ENCODE results near the gene MLLT1.
A peak's percentile ranks its signal among the peaks of the same experiment; 100 is the strongest.
"Not testable (repeated sequence)": the region's sequence is repeated elsewhere in the genome, so short reads cannot be mapped to it uniquely, and the experiment has no call there.

The MLLT1 gene

DNA sequence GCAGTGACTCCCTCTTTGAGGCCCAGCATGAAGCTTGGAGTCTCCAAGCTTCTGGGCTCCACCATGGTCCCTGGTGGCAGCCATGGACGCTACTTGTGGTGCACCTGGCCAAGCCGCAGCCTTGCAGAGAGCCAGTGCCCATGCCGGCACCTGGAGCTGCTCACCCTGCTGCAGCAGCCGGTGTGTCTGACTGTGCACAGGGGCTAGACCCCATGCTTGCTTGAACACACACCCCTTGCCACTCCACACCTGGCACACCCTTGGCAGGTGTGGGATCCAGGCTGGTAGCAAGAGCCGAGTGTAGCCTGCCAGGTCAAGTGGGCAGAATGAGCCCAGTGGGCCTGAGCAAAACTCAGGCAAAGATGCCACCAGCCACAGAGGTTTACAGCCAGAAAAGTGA, 18.6 kb upstream of the MLLT1 start:
- Histone ChIP-seq H3K4me1 (ENCODE audit: control insufficient read depth, insufficient read depth, low read length, unreplicated experiment) (no peaks in the 10 kb centered on the region), H3K36me3 (ENCODE audit: insufficient read depth, low read length) (no peaks in the 10 kb centered on the region), H3K27me3 (ENCODE audit: insufficient read depth, low read length) (peaks cover 3% of the 10 kb centered on the region; the same call in 1 of the 2 replicates), H2AFZ (ENCODE audit: low read length, unreplicated experiment) (no peak overlapping the region), H3K27ac (ENCODE audit: low read depth, low read length) (no peak overlapping the region), H3K4me3 (ENCODE audit: low read depth, low read length) (no peak overlapping the region), H3K79me2 (ENCODE audit: control insufficient read depth, insufficient read depth, low read length, unreplicated experiment) (no peaks in the 10 kb centered on the region)

DNA sequence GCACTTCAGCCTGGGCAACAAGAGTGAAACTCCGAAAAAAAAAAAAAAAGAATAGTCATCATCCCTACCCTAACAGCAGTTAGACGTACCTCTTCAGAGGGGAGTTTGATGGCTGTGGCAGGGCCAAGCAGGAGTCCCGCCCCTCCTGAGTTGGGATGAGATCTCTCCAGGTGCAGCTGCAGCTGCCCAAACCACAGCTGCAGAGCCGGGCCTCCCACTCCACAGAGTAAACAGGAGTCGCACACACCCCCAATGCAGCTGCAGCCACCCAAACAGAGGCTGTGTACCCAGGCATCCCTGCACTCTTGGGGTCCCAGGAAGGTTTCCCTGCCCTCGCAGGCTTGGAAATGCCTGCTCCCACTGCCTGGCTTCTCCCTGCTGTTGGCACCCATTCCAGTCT, 17.4 kb upstream of the MLLT1 start:
- Histone ChIP-seq H3K36me3 (ENCODE audit: insufficient read depth, low read length) (no peaks in the 10 kb centered on the region), H2AFZ (ENCODE audit: low read length, unreplicated experiment) (no peak overlapping the region), H3K27me3 (ENCODE audit: insufficient read depth, low read length) (0 out of 2 replicates have a peak, but pooled peaks cover 3% of the 10 kb centered on the region), H3K27ac (ENCODE audit: low read depth, low read length) (no peak overlapping the region), H3K4me1 (ENCODE audit: control insufficient read depth, insufficient read depth, low read length, unreplicated experiment) (no peaks in the 10 kb centered on the region), H3K79me2 (ENCODE audit: control insufficient read depth, insufficient read depth, low read length, unreplicated experiment) (no peaks in the 10 kb centered on the region), H3K4me3 (ENCODE audit: low read depth, low read length) (no peak overlapping the region)

DNA sequence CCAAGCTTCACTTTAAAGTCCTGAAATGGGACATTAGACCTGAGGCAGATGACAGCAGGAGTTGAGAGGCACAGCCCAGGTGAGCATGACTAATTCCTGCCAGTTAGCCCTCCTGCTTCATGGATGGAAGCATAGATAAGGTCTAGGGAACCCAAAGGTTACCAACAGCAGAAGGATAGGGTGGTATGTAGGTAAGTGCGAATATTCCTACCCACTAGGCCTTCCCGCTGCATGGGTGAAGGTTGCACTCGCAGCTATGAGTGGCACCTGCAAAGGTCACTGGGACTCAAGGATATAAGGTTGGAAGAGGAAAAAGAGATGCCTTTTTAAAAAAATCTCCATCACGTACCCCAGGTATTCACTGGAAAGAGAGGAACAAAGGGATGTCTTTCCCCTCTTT, 12.2 kb upstream of the MLLT1 start:
- Histone ChIP-seq H3K27me3 (ENCODE audit: insufficient read depth, low read length) (0 out of 2 replicates have a peak, but pooled peaks cover 3% of the 10 kb centered on the region), H3K27ac (ENCODE audit: low read depth, low read length) (no peak overlapping the region), H2AFZ (ENCODE audit: low read length, unreplicated experiment) (no peak overlapping the region), H3K4me3 (ENCODE audit: low read depth, low read length) (no peak overlapping the region), H3K36me3 (ENCODE audit: insufficient read depth, low read length) (no peaks in the 10 kb centered on the region), H3K79me2 (ENCODE audit: control insufficient read depth, insufficient read depth, low read length, unreplicated experiment) (no peaks in the 10 kb centered on the region), H3K4me1 (ENCODE audit: control insufficient read depth, insufficient read depth, low read length, unreplicated experiment) (no peaks in the 10 kb centered on the region)

DNA sequence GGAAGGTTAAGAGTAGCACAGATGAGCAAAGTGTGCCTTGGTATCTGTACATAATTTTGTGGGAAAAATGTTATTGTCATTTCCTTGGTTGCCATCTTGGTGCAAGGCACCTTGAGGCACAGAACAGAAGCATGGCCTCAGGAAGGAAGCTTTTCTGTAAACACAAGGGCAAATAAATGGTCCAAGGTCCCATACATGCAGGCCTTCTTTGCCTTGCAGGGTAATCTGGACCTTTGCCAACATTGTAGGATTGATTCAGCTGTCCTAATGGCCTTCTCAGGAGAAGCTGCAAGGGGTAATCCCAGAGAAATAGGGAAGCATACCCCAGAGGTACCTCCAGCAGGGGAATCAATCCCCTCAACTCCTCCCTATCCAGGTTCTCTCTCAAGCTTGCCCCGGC, 9.0 kb upstream of the MLLT1 start:
- Histone ChIP-seq H3K27ac (ENCODE audit: low read depth, low read length) (no peak overlapping the region), H2AFZ (ENCODE audit: low read length, unreplicated experiment) (no peak overlapping the region), H3K79me2 (ENCODE audit: control insufficient read depth, insufficient read depth, low read length, unreplicated experiment) (no peaks in the 10 kb centered on the region), H3K4me3 (ENCODE audit: low read depth, low read length) (no peak overlapping the region), H3K36me3 (ENCODE audit: insufficient read depth, low read length) (no peaks in the 10 kb centered on the region), H3K27me3 (ENCODE audit: insufficient read depth, low read length) (no peaks in the 10 kb centered on the region), H3K4me1 (ENCODE audit: control insufficient read depth, insufficient read depth, low read length, unreplicated experiment) (no peaks in the 10 kb centered on the region)

DNA sequence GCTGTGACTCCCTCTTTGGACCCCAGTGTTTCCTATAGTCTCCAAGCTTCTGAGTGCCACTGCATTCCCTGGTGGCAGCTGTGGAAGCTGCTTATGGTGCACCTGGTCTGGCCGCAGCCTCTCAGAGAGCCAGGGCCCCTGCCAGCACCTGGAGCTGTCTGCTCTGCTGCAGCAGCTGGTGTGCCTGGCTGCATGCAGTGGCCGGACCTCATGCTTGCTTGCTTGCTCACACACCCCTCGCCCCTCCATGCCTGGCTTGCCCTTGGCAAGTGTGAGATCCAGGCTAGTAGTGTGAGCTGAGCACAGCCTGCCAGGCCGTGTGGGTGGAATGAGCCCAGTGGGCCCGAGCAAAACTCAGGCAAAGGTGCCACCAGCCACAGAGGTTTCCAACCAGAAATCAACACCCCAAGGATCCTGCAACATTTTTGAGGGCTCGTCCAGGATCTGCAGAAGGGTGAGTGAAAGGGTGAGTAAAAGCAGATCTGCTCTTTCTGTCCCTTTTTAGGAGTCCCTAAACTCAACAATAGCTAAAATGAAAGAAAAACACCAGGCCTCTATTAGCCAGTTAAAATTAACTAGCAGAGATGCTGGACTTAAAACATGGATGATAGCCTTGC, 7.6 kb upstream of the MLLT1 start:
- H3K79me2 ChIP-seq (ENCODE audit: control insufficient read depth, insufficient read depth, low read length, unreplicated experiment): no peaks in the 10 kb centered on the region
- H3K36me3 ChIP-seq (ENCODE audit: insufficient read depth, low read length): no peaks in the 10 kb centered on the region
- H3K4me3 ChIP-seq (ENCODE audit: low read depth, low read length): no peak overlapping the region
- H3K27ac ChIP-seq (ENCODE audit: low read depth, low read length): no peak overlapping the region
- H3K27me3 ChIP-seq (ENCODE audit: insufficient read depth, low read length): no peaks in the 10 kb centered on the region
- H2AFZ ChIP-seq (ENCODE audit: low read length, unreplicated experiment): no peak overlapping the region
- no peaks in the 10 kb centered on the region for H3K4me1 ChIP-seq (ENCODE audit: control insufficient read depth, insufficient read depth, low read length, unreplicated experiment)

DNA sequence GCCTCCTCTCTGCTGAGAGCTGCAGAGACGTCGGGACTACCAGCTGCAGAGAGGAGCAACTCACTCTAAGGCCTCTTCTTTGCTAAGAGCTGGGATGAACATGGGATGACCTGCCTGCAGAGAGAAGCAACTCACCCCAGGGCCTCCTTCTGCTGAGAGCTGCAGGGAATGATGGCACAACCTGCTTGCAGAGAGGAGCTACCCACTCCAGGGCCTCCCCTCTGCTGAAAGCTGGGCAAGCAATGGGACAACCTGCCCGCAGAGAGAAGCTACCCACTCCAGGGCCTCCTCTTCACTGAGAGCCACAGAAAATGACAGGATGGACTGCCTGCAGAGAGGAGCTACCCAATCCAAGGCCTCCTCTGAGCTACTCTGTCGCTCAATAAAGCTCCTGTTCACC, 6.9 kb upstream of the MLLT1 start:
- Histone ChIP-seq H3K36me3 (ENCODE audit: insufficient read depth, low read length) (no peaks in the 10 kb centered on the region), H3K79me2 (ENCODE audit: control insufficient read depth, insufficient read depth, low read length, unreplicated experiment) (no peaks in the 10 kb centered on the region), H2AFZ (ENCODE audit: low read length, unreplicated experiment) (no peak overlapping the region), H3K4me1 (ENCODE audit: control insufficient read depth, insufficient read depth, low read length, unreplicated experiment) (no peaks in the 10 kb centered on the region), H3K4me3 (ENCODE audit: low read depth, low read length) (no peak overlapping the region), H3K27me3 (ENCODE audit: insufficient read depth, low read length) (no peaks in the 10 kb centered on the region), H3K27ac (ENCODE audit: low read depth, low read length) (no peak overlapping the region)

DNA sequence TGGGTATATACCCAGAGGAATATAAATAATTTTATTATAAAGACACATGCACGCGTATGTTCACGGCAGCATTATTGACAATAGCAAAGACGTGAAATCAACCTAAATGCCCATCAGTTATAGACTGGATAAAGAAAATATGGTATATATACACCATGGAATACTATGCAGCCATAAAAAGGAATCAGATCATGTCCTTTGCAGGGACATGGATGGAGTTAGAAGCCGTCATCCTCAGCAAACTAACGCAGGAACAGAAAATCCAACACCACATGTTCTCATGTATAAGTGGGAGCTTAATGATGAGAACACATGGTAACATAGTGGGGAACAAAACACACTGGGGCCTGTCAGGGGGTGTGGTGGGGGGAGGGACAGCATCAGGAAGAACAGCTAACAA, 2.6 kb upstream of the MLLT1 start:
- not testable (repeated sequence) for H3K4me1 ChIP-seq (ENCODE audit: control insufficient read depth, insufficient read depth, low read length, unreplicated experiment); H3K27ac ChIP-seq (ENCODE audit: low read depth, low read length); H3K27me3 ChIP-seq (ENCODE audit: insufficient read depth, low read length); H3K36me3 ChIP-seq (ENCODE audit: insufficient read depth, low read length); H3K4me3 ChIP-seq (ENCODE audit: low read depth, low read length); H2AFZ ChIP-seq (ENCODE audit: low read length, unreplicated experiment)
- peaks cover 21% of the 10 kb centered on the region for H3K79me2 ChIP-seq (ENCODE audit: control insufficient read depth, insufficient read depth, low read length, unreplicated experiment)

DNA sequence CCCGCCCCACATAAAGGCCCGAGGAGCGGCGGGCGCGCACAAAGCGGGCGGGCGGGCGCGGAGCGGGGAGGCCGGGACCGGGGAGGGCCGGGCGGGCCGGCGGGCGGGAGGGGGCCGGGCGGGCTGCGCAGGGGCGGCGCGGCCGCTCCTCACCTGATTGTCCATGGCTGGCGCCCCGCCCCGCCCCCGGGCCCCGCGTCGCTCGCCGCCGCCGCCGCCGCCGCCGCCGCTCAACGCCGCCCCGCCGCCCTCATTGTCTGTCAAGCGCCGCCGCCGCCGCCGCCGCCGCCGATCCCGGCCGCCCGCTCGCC, 200 bp downstream of the MLLT1 start:
- H3K27ac ChIP-seq (ENCODE audit: low read depth, low read length): peak overlapping the region; percentile 41; the same call in 1 of the 2 replicates

DNA sequence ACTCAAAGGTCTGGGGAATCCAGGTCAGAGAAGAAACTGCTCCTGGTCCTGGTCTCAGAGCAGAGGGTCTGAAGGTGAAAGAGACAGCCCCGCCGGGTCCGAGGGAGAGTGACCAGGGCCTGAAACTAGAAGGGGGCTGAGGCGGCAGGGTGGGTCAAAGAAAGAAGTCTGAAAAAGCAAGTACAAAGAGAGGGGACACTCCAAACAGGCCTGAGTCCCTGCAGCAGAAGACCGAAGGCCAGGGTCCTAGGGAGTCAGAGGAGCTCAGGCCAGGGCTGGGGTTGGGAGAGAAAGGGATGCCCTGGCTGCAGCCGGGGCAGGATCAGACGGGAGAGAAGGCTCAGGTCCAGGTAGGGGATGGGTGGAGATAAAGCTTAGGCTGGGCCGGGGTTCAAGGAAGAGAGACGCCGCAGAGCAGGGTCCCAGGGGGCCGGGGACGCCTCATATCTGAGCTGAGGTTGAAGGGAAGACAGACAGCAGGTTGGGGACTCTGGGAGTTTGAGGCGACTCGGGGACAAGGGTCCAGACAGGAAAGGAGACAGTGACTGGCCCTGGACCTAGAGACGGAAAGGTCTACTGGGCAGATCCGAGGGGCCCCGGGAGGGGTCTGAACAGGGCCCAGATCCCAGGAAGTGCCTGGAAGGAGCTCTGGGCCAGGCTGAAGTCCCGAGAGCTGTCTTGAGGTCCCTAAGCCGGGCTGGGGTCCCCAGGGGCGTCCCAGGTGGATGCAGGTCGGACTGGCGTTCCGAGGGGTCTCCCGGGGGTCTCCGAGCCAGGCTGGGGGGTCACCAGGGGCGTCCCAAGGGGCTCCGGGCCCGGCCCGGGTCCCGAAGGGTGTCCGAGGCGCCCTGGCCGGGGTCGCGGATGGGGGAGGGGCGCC, 795 bp downstream of the MLLT1 start:
- Histone ChIP-seq H3K79me2 (ENCODE audit: control insufficient read depth, insufficient read depth, low read length, unreplicated experiment) (peaks cover 48% of the 10 kb centered on the region), H3K36me3 (ENCODE audit: insufficient read depth, low read length) (no peaks in the 10 kb centered on the region), H3K27ac (ENCODE audit: low read depth, low read length) (peak overlapping the region; percentile 41; the same call in 1 of the 2 replicates), H3K27me3 (ENCODE audit: insufficient read depth, low read length) (no peaks in the 10 kb centered on the region), H2AFZ (ENCODE audit: low read length, unreplicated experiment) (no peak overlapping the region), H3K4me3 (ENCODE audit: low read depth, low read length) (peak overlapping the region; percentile 90), H3K4me1 (ENCODE audit: control insufficient read depth, insufficient read depth, low read length, unreplicated experiment) (peaks cover 40% of the 10 kb centered on the region)

More for the DNA sequence above, 200 bp downstream of the MLLT1 start:
- Histone ChIP-seq H2AFZ (ENCODE audit: low read length, unreplicated experiment) (no peak overlapping the region), H3K27me3 (ENCODE audit: insufficient read depth, low read length) (no peaks in the 10 kb centered on the region), H3K4me1 (ENCODE audit: control insufficient read depth, insufficient read depth, low read length, unreplicated experiment) (peaks cover 35% of the 10 kb centered on the region), H3K79me2 (ENCODE audit: control insufficient read depth, insufficient read depth, low read length, unreplicated experiment) (peaks cover 48% of the 10 kb centered on the region), H3K4me3 (ENCODE audit: low read depth, low read length) (peak overlapping the region; percentile 90), H3K36me3 (ENCODE audit: insufficient read depth, low read length) (no peaks in the 10 kb centered on the region)

DNA sequence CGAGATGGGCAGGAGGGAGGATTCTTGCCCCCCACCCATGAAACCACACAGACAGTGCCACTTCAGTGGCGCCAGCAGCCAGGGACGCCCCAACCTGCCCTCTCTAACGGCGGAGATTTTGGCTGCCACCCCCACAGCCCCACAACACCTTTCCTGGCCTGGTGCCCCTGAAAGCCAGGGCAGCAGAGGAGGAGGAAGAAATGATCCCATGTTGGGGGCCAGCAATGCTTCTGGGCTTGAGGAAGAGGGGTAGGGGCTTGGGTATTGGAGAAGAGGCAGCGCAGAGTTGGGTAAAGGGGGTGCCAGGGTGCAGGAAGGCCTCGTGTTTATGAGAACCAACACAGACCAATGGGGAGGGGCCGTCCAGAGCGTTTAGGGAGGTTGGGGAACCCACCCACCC, 1.7 kb downstream of the MLLT1 start:
- Histone ChIP-seq H3K4me3 (ENCODE audit: low read depth, low read length) (peak overlapping the region; percentile 90), H3K36me3 (ENCODE audit: insufficient read depth, low read length) (no peaks in the 10 kb centered on the region), H2AFZ (ENCODE audit: low read length, unreplicated experiment) (no peak overlapping the region), H3K79me2 (ENCODE audit: control insufficient read depth, insufficient read depth, low read length, unreplicated experiment) (peaks cover 53% of the 10 kb centered on the region), H3K27ac (ENCODE audit: low read depth, low read length) (no peak overlapping the region), H3K4me1 (ENCODE audit: control insufficient read depth, insufficient read depth, low read length, unreplicated experiment) (peaks cover 46% of the 10 kb centered on the region), H3K27me3 (ENCODE audit: insufficient read depth, low read length) (no peaks in the 10 kb centered on the region)

DNA sequence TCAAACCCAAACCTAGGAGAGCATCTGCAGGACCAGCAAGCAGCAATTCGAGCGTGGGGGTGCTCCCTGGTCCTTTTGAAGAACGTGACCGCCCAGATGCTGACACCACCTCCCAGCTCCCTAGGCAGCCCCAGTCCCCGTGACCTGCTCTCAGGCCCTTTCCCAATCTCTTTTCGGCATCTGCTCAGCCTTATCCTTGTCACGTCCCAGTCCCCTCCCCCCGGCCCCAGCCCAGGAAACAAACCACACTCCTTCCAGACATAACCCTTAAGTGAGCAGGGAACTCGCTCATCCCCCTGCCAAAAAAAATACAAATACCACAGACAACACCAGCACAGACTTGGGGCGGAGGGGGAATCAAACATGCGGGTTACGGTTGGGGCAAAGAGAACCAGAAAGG, 3.3 kb downstream of the MLLT1 start:
- Histone ChIP-seq H3K27me3 (ENCODE audit: insufficient read depth, low read length) (no peaks in the 10 kb centered on the region), H3K36me3 (ENCODE audit: insufficient read depth, low read length) (no peaks in the 10 kb centered on the region), H2AFZ (ENCODE audit: low read length, unreplicated experiment) (no peak overlapping the region), H3K27ac (ENCODE audit: low read depth, low read length) (peak overlapping the region; percentile 97), H3K79me2 (ENCODE audit: control insufficient read depth, insufficient read depth, low read length, unreplicated experiment) (peaks cover 69% of the 10 kb centered on the region), H3K4me1 (ENCODE audit: control insufficient read depth, insufficient read depth, low read length, unreplicated experiment) (peaks cover 61% of the 10 kb centered on the region), H3K4me3 (ENCODE audit: low read depth, low read length) (peak overlapping the region; percentile 42)
